Thyroid gland (tissue), 4 donors: Measurements from ENCODE around the gene RNF4. TPM values are rescaled to one million over a fixed set of nuclear protein-coding genes. Genes with fewer than 3 reads are reported as not detected.

ENCODE experiments used
- DNase-seq, 2 donors: peaks; one replicate each; pipeline ENCODE4 v3.0.0-alpha.2; 2019
- H3K27ac ChIP-seq, 3 donors: fragments of 200-600 bp; sonication (generic); 1 replicate in 2 of 3; 2 replicates in 1 of 3; pipeline ENCODE4 v1.5.1; 2016 to 2019; ENCODE audit warnings: mild to moderate bottlenecking in 1 of 3, moderate library complexity in 1 of 3
- H3K27me3 ChIP-seq: fragments of 200-600 bp; sonication (generic); one replicate; pipeline ENCODE4 v1.5.1; 2019
- H3K36me3 ChIP-seq, 2 donors: fragments of 200-600 bp; sonication (generic); one replicate each; pipeline ENCODE4 v1.5.1; 2016 to 2019
- H3K4me1 ChIP-seq, 2 donors: fragments of 200-600 bp; sonication (generic); one replicate each; pipeline ENCODE4 v1.5.1; 2017 to 2019
- H3K4me3 ChIP-seq, 3 donors: fragments of 200-600 bp; sonication (generic); replicated peaks in 1 of 3; 1 replicate in 2 of 3; 2 replicates in 1 of 3; pipeline ENCODE4 v1.5.1; 2016; ENCODE audit warnings: mild to moderate bottlenecking in 1 of 3
- H3K9me3 ChIP-seq: fragments of 200-600 bp; sonication (generic); one replicate; pipeline ENCODE4 v1.5.1; 2017
- CTCF ChIP-seq, 6 experiments: fragments of 200-600 bp in 3 of 6; fragments of 450-650 bp in 3 of 6; sonication (generic) in 3 of 6; IDR thresholded peaks; one replicate each; pipeline ENCODE4 v1.5.1; 2016 to 2019; ENCODE audit warnings: antibody characterized with exemption in 6 of 6, mild to moderate bottlenecking in 2 of 6, inconsistent platforms in 1 of 6, moderate library complexity in 1 of 6
- POLR2A ChIP-seq, 2 donors: fragments of 450-650 bp; IDR thresholded peaks; one replicate each; pipeline ENCODE4 v1.6.1; 2017; ENCODE audit warnings: antibody characterized with exemption in 2 of 2, mild to moderate bottlenecking in 2 of 2, moderate library complexity in 1 of 2
- WGBS, 2 donors: methylation state at CpG; one replicate each; pipeline ENCODE4 v1.1.5; 2017; 5-methylcytosine and 5-hydroxymethylcytosine counted together
- intact Hi-C: fragments of 100-400 bp; cut with DNase I; formaldehyde crosslinking; loops from one replicate; pipeline ENCODE4 v1.15.1; 2023
- total RNA-seq, 4 donors: library from RNA; depleted of rRNA; stranded (reverse); fragments of >200 nt; gene quantifications; one replicate each; pipeline ENCODE4 v1.2.3, GENCODE V29; 2016

RNF4 gene
- total RNA-seq, 4 donors from 2014 or later, result 32.8 to 52.0 (median 43.0) TPM

- H3K9me3 ChIP-seq, result no peaks in the 10 kb centered on the region
- H3K4me1 ChIP-seq, result peaks cover 0 to 20% of the 10 kb centered on the region in 2 donors
- TF ChIP-seq CTCF (IDR thresholded peaks at IDR 0.05) (no peak), POLR2A (IDR thresholded peaks at IDR 0.05) (no peak)
- H3K27me3 ChIP-seq, result no peaks in the 10 kb centered on the region
- WGBS, 2 donors, result 91 to 95% methylated on average over 4 of the region's 4 CpGs
- H3K36me3 ChIP-seq, result peaks cover 37 to 38% of the 10 kb centered on the region in 2 donors
- DNase-seq, result no peak
- intact Hi-C loops, result no loop called here
- peak overlapping the region in 2 of 3 donors; percentile 20 to 73 for H3K27ac ChIP-seq
- H3K4me3 ChIP-seq, result no peak overlapping the region
Observed at GRCh38 chr4:2497324-2497723, 28.4 kb downstream of the RNF4 start.

- no peaks in the 10 kb centered on the region for H3K9me3 ChIP-seq
- no peak overlapping the region for H3K4me3 ChIP-seq
- TF ChIP-seq POLR2A (IDR thresholded peaks at IDR 0.05), result peak in 1 of 2 donors; percentile 21
- no peak for TF ChIP-seq CTCF (IDR thresholded peaks at IDR 0.05)
- peaks cover 0 to 20% of the 10 kb centered on the region in 2 donors for H3K4me1 ChIP-seq
- no peaks in the 10 kb centered on the region for H3K27me3 ChIP-seq
- WGBS, 2 donors, result 64 to 66% methylated on average over 9 of the region's 9 CpGs
- H3K27ac ChIP-seq, result peak overlapping the region; percentile 72 to 80 (median 73)
- DNase-seq, result peak; percentile 57 to 60
- intact Hi-C loops, result no loop called here
- H3K36me3 ChIP-seq, result peaks cover 35 to 37% of the 10 kb centered on the region in 2 donors
Observed at GRCh38 chr4:2497931-2498330, 29.0 kb downstream of the RNF4 start.

- intact Hi-C loops, result no loop called here
- 94 to 96% methylated on average over 2 of the region's 2 CpGs for WGBS, 2 donors
- H3K27ac ChIP-seq, result no peak overlapping the region
- TF ChIP-seq CTCF (IDR thresholded peaks at IDR 0.05) (no peak), POLR2A (IDR thresholded peaks at IDR 0.05) (no peak)
- no peaks in the 10 kb centered on the region for H3K9me3 ChIP-seq
- peaks cover 35 to 37% of the 10 kb centered on the region in 2 donors for H3K36me3 ChIP-seq
- no peak for DNase-seq
- no peaks in the 10 kb centered on the region for H3K27me3 ChIP-seq
- no peak overlapping the region for H3K4me3 ChIP-seq
- peaks cover 0 to 11% of the 10 kb centered on the region in 2 donors for H3K4me1 ChIP-seq
Observed at GRCh38 chr4:2500547-2500946, 31.6 kb downstream of the RNF4 start.

- no peak for TF ChIP-seq CTCF (IDR thresholded peaks at IDR 0.05)
- no peak for TF ChIP-seq POLR2A (IDR thresholded peaks at IDR 0.05)
- H3K9me3 ChIP-seq, result no peaks in the 10 kb centered on the region
- intact Hi-C loops, result no loop called here
- no peak overlapping the region for H3K4me3 ChIP-seq
- DNase-seq, result no peak
- WGBS, 2 donors, result 91 to 100% methylated on average over 3 of the region's 7 CpGs
- H3K27me3 ChIP-seq, result no peaks in the 10 kb centered on the region
- peaks cover 0 to 11% of the 10 kb centered on the region in 2 donors for H3K4me1 ChIP-seq
- H3K36me3 ChIP-seq, result peaks cover 35 to 37% of the 10 kb centered on the region in 2 donors
- no peak overlapping the region for H3K27ac ChIP-seq
Observed at GRCh38 chr4:2501034-2501594, 32.2 kb downstream of the RNF4 start.

GRCh38 chr4:2503809-2504208 is 34.9 kb downstream of the RNF4 start:
- Histone ChIP-seq H3K36me3 (peaks cover 19 to 24% of the 10 kb centered on the region in 2 donors), H3K4me3 (no peak overlapping the region), H3K27me3 (no peaks in the 10 kb centered on the region), H3K27ac (no peak overlapping the region), H3K9me3 (no peaks in the 10 kb centered on the region), H3K4me1 (no peaks in the 10 kb centered on the region)
- TF ChIP-seq CTCF (IDR thresholded peaks at IDR 0.05), result no peak
- TF ChIP-seq POLR2A (IDR thresholded peaks at IDR 0.05), result no peak
- WGBS, 2 donors, result 94 to 96% methylated on average over 5 of the region's 5 CpGs
- intact Hi-C loops, result no loop called here
- no peak for DNase-seq
